ENCODE results near the gene FAM181B.

FAM181B gene

GRCh38 chr11:82733444-82734119 is at the start of gene FAM181B:
Gene FAM181B (minus strand): TSS chr11:82733864. CDS start chr11:82733729, 135 bp downstream.
- DNase-seq (ENCODE audit: low read depth) = no peak

- no peak for DNase-seq (ENCODE audit: low read depth)
These were observed 49.2 kb upstream of the FAM181B start for GRCh38 chr11:82782825-82783374.

GRCh38 chr11:82778776-82779175 is 45.1 kb upstream of the FAM181B start:
- no peak for DNase-seq (ENCODE audit: low read depth)

- no peak for DNase-seq (ENCODE audit: low read depth)
These were observed 42.7 kb upstream of the FAM181B start for GRCh38 chr11:82776377-82776776.

GRCh38 chr11:82775736-82776346 is 42.2 kb upstream of the FAM181B start:
- DNase-seq (ENCODE audit: low read depth) = no peak

- no peak for DNase-seq (ENCODE audit: low read depth)
These were observed 41.6 kb upstream of the FAM181B start for GRCh38 chr11:82775218-82775617.

- DNase-seq (ENCODE audit: low read depth) = no peak
These were observed 38.1 kb upstream of the FAM181B start for GRCh38 chr11:82771781-82772180.

- no peak for DNase-seq (ENCODE audit: low read depth)
These were observed 33.5 kb upstream of the FAM181B start for GRCh38 chr11:82767123-82767522.

- DNase-seq (ENCODE audit: low read depth) = no peak
These were observed 31.9 kb upstream of the FAM181B start for GRCh38 chr11:82765466-82766034.

- no peak for DNase-seq (ENCODE audit: low read depth)
These were observed 29.5 kb upstream of the FAM181B start for GRCh38 chr11:82763167-82763566.

- DNase-seq (ENCODE audit: low read depth) = no peak
These were observed 26.0 kb upstream of the FAM181B start for GRCh38 chr11:82759649-82760048.

GRCh38 chr11:82757660-82758357 is 24.1 kb upstream of the FAM181B start:
- no peak for DNase-seq (ENCODE audit: low read depth)

- DNase-seq (ENCODE audit: low read depth) = no peak
These were observed 23.3 kb upstream of the FAM181B start for GRCh38 chr11:82756765-82757639.

GRCh38 chr11:82754410-82754809 is 20.7 kb upstream of the FAM181B start:
- no peak for DNase-seq (ENCODE audit: low read depth)

GRCh38 chr11:82753921-82754320 is 20.3 kb upstream of the FAM181B start:
- DNase-seq (ENCODE audit: low read depth) = no peak

GRCh38 chr11:82752801-82753200 is 19.1 kb upstream of the FAM181B start:
- DNase-seq (ENCODE audit: low read depth) = no peak

- DNase-seq (ENCODE audit: low read depth) = no peak
These were observed 17.0 kb upstream of the FAM181B start for GRCh38 chr11:82750643-82751139.

- no peak for DNase-seq (ENCODE audit: low read depth)
These were observed 13.8 kb upstream of the FAM181B start for GRCh38 chr11:82747471-82747870.

GRCh38 chr11:82738091-82738490 is 4.4 kb upstream of the FAM181B start:
- DNase-seq (ENCODE audit: low read depth) = no peak

GRCh38 chr11:82734120-82734479 is 436 bp upstream of the FAM181B start:
- DNase-seq (ENCODE audit: low read depth) = no peak

GRCh38 chr11:82732734-82733443 is 775 bp downstream of the FAM181B start:
- DNase-seq (ENCODE audit: low read depth) = no peak
